ENCODE measurements around the gene CERS6.

- TF ChIP-seq CTCF (IDR thresholded peaks at IDR 0.05) (no peak), POLR2A (IDR thresholded peaks at IDR 0.05; ENCODE audit: low read depth) (no peak), POLR2AphosphoS5 (IDR thresholded peaks at IDR 0.05) (no peak)
Observed at GRCh38 chr2:168736649-168737445, 280.8 kb downstream of the CERS6 start.

Data from esophagus muscularis mucosa (tissue), 3 donors.